ENCODE data around the gene LRATD1.

DNA sequence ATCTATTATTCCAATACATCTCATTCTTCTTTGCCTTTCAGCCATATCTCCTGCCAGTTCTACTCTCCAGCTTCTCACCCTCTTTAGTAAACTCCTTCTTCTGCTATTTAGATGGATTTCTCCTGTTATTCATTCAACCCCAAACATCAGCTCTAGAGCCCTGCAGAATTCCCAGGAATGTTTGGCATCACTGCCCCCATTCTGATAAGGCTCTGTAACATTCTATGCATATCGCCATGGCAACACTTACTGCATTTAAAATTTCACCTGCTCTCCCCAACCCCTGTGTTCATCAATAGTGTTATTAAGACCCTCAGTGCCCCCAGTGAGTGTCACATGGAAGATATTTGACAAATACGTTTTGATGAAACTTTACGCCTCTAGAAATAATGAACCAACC, 28.6 kb downstream of the LRATD1 start:
- TF ChIP-seq EZH2 (IDR thresholded peaks at IDR 0.05; ENCODE audit: borderline replicate concordance, low read length), result no peak
- TF ChIP-seq, protein P1, sequence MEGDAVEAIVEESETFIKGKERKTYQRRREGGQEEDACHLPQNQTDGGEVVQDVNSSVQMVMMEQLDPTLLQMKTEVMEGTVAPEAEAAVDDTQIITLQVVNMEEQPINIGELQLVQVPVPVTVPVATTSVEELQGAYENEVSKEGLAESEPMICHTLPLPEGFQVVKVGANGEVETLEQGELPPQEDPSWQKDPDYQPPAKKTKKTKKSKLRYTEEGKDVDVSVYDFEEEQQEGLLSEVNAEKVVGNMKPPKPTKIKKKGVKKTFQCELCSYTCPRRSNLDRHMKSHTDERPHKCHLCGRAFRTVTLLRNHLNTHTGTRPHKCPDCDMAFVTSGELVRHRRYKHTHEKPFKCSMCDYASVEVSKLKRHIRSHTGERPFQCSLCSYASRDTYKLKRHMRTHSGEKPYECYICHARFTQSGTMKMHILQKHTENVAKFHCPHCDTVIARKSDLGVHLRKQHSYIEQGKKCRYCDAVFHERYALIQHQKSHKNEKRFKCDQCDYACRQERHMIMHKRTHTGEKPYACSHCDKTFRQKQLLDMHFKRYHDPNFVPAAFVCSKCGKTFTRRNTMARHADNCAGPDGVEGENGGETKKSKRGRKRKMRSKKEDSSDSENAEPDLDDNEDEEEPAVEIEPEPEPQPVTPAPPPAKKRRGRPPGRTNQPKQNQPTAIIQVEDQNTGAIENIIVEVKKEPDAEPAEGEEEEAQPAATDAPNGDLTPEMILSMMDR (IDR thresholded peaks at IDR 0.05; ENCODE audit: low read length), result no peak

All from OCI-LY1 (cell line).